ENCODE results near the gene KRT79. TPM values are rescaled to one million over a fixed set of nuclear protein-coding genes. Genes with fewer than 3 reads are reported as not detected.
A peak's percentile ranks its signal among the peaks of the same experiment; 100 is the strongest.

Gene KRT79
- polyA plus RNA-seq, 1 donor from 2014 or later: not detected

GRCh38 chr12:52870361-52871290 is 36.5 kb upstream of the KRT79 start:
- Histone ChIP-seq H3K27ac (ENCODE audit: low read length) (no peak overlapping the region), H3K9ac (ENCODE audit: low read length) (no peak overlapping the region), H3K27me3 (ENCODE audit: insufficient read depth, low read depth, low read length) (peaks cover 17% of the 10 kb centered on the region), H3K4me3 (ENCODE audit: low read length) (no peak overlapping the region), H2AFZ (ENCODE audit: low read depth, low read length) (no peak overlapping the region), H3K9me2 (ENCODE audit: insufficient read depth, low read length) (no peaks in the 10 kb centered on the region), H3K36me3 (ENCODE audit: insufficient read depth, low read length) (no peaks in the 10 kb centered on the region), H3K79me2 (replicated peaks; ENCODE audit: insufficient read depth, low read length) (no peaks in the 10 kb centered on the region), H3K4me2 (ENCODE audit: low read length) (no peak overlapping the region), H3K9me3 (ENCODE audit: low read length) (no peaks in the 10 kb centered on the region), H4K20me1 (ENCODE audit: insufficient read depth) (no peaks in the 10 kb centered on the region), H3F3A (ENCODE audit: insufficient read depth, low read length, poor library complexity, severe bottlenecking) (no peaks in the 10 kb centered on the region)
- TF ChIP-seq RAD21 (conservative IDR thresholded peaks at IDR 0.05) (peak; percentile 60), CTCF (IDR thresholded peaks at IDR 0.05; ENCODE audit: poor library complexity, severe bottlenecking) (peak; percentile 56), SMC3 (conservative IDR thresholded peaks at IDR 0.05; ENCODE audit: poor library complexity) (peak; percentile 61), EZH2 (IDR thresholded peaks at IDR 0.05; ENCODE audit: borderline replicate concordance, insufficient read depth, low read length, poor library complexity, severe bottlenecking) (no peak), REST (IDR thresholded peaks at IDR 0.05; ENCODE audit: borderline replicate concordance) (no peak), EP300 (conservative IDR thresholded peaks at IDR 0.05; ENCODE audit: poor library complexity, severe bottlenecking) (no peak), MXI1 (conservative IDR thresholded peaks at IDR 0.05; ENCODE audit: poor library complexity, severe bottlenecking) (no peak), TAF1 (IDR thresholded peaks at IDR 0.05; ENCODE audit: low read depth) (no peak), POLR2AphosphoS5 (IDR thresholded peaks at IDR 0.05) (no peak)

- Histone ChIP-seq H3K9me3 (ENCODE audit: low read length) (no peaks in the 10 kb centered on the region), H3K9me2 (ENCODE audit: insufficient read depth, low read length) (no peaks in the 10 kb centered on the region), H3K27me3 (ENCODE audit: insufficient read depth, low read depth, low read length) (no peaks in the 10 kb centered on the region), H3K4me2 (ENCODE audit: low read length) (no peak overlapping the region), H3K4me3 (ENCODE audit: low read length) (no peak overlapping the region), H3K9ac (ENCODE audit: low read length) (no peak overlapping the region), H4K20me1 (ENCODE audit: insufficient read depth) (no peaks in the 10 kb centered on the region), H3K27ac (ENCODE audit: low read length) (no peak overlapping the region), H2AFZ (ENCODE audit: low read depth, low read length) (no peak overlapping the region), H3K79me2 (replicated peaks; ENCODE audit: insufficient read depth, low read length) (no peaks in the 10 kb centered on the region), H3K36me3 (ENCODE audit: insufficient read depth, low read length) (no peaks in the 10 kb centered on the region), H3F3A (ENCODE audit: insufficient read depth, low read length, poor library complexity, severe bottlenecking) (no peaks in the 10 kb centered on the region)
- TF ChIP-seq POLR2AphosphoS5 (IDR thresholded peaks at IDR 0.05) (no peak), EP300 (conservative IDR thresholded peaks at IDR 0.05; ENCODE audit: poor library complexity, severe bottlenecking) (no peak), RAD21 (conservative IDR thresholded peaks at IDR 0.05) (no peak), TAF1 (IDR thresholded peaks at IDR 0.05; ENCODE audit: low read depth) (no peak), REST (IDR thresholded peaks at IDR 0.05; ENCODE audit: borderline replicate concordance) (no peak), SMC3 (conservative IDR thresholded peaks at IDR 0.05; ENCODE audit: poor library complexity) (no peak), CTCF (IDR thresholded peaks at IDR 0.05; ENCODE audit: poor library complexity, severe bottlenecking) (no peak), MXI1 (conservative IDR thresholded peaks at IDR 0.05; ENCODE audit: poor library complexity, severe bottlenecking) (no peak), EZH2 (IDR thresholded peaks at IDR 0.05; ENCODE audit: borderline replicate concordance, insufficient read depth, low read length, poor library complexity, severe bottlenecking) (no peak)
These were observed 33.5 kb upstream of the KRT79 start for GRCh38 chr12:52867642-52868041.
